ENCODE results near the gene PRSS12. TPM values are rescaled to one million over a fixed set of nuclear protein-coding genes. Genes with fewer than 3 reads are reported as not detected.

Gene PRSS12
- total RNA-seq, 2 donors from 2014 or later = 0.12 TPM; not detected in 1

GRCh38 chr4:118326585-118326984 is 26.2 kb downstream of the PRSS12 start:
- Histone ChIP-seq H3K4me3 (no peak overlapping the region), H3K27ac (no peak overlapping the region), H3K9me3 (no peaks in the 10 kb centered on the region), H3K27me3 (no peaks in the 10 kb centered on the region), H3K4me1 (no peaks in the 10 kb centered on the region), H3K36me3 (no peaks in the 10 kb centered on the region)
- no peak for DNase-seq (ENCODE audit: low spot score)
- TF ChIP-seq CTCF (IDR thresholded peaks at IDR 0.05) = no peak

GRCh38 chr4:118325431-118325830 is 27.4 kb downstream of the PRSS12 start:
- TF ChIP-seq CTCF (IDR thresholded peaks at IDR 0.05) = no peak
- Histone ChIP-seq H3K4me3 (no peak overlapping the region), H3K4me1 (no peaks in the 10 kb centered on the region), H3K27ac (no peak overlapping the region), H3K36me3 (no peaks in the 10 kb centered on the region), H3K27me3 (no peaks in the 10 kb centered on the region), H3K9me3 (no peaks in the 10 kb centered on the region)
- DNase-seq (ENCODE audit: low spot score) = no peak

- no peak for TF ChIP-seq CTCF (IDR thresholded peaks at IDR 0.05)
- Histone ChIP-seq H3K9me3 (no peaks in the 10 kb centered on the region), H3K4me1 (no peaks in the 10 kb centered on the region), H3K27me3 (no peaks in the 10 kb centered on the region), H3K36me3 (no peaks in the 10 kb centered on the region), H3K4me3 (no peak overlapping the region), H3K27ac (no peak overlapping the region)
- DNase-seq (ENCODE audit: low spot score) = no peak
These were observed 29.8 kb downstream of the PRSS12 start for GRCh38 chr4:118322831-118323502.

- H3K27me3 ChIP-seq = no peaks in the 10 kb centered on the region
- no peak for DNase-seq (ENCODE audit: low spot score)
- H3K4me3 ChIP-seq = no peak overlapping the region
- H3K27ac ChIP-seq = no peak overlapping the region
- no peaks in the 10 kb centered on the region for H3K36me3 ChIP-seq
- H3K4me1 ChIP-seq = no peaks in the 10 kb centered on the region
- TF ChIP-seq CTCF (IDR thresholded peaks at IDR 0.05) = no peak
- no peaks in the 10 kb centered on the region for H3K9me3 ChIP-seq
These were observed 33.9 kb downstream of the PRSS12 start for GRCh38 chr4:118318931-118319330.

GRCh38 chr4:118317691-118318090 is 35.1 kb downstream of the PRSS12 start:
- Histone ChIP-seq H3K36me3 (no peaks in the 10 kb centered on the region), H3K27me3 (no peaks in the 10 kb centered on the region), H3K9me3 (no peaks in the 10 kb centered on the region), H3K4me3 (no peak overlapping the region), H3K27ac (no peak overlapping the region), H3K4me1 (no peaks in the 10 kb centered on the region)
- no peak for DNase-seq (ENCODE audit: low spot score)
- no peak for TF ChIP-seq CTCF (IDR thresholded peaks at IDR 0.05)

- Histone ChIP-seq H3K9me3 (no peaks in the 10 kb centered on the region), H3K4me3 (no peak overlapping the region), H3K27me3 (no peaks in the 10 kb centered on the region), H3K36me3 (no peaks in the 10 kb centered on the region), H3K4me1 (no peaks in the 10 kb centered on the region), H3K27ac (no peak overlapping the region)
- no peak for DNase-seq (ENCODE audit: low spot score)
- TF ChIP-seq CTCF (IDR thresholded peaks at IDR 0.05) = no peak
These were observed 38.6 kb downstream of the PRSS12 start for GRCh38 chr4:118314221-118314620.
